Epithelial cell of proximal tubule (primary cell): ENCODE measurements around the gene HSD17B8. TPM values are rescaled to one million over a fixed set of nuclear protein-coding genes. Genes with fewer than 3 reads are reported as not detected.

Experiments used
- DNase-seq: peaks from one replicate; pipeline ENCODE4 v3.0.0-alpha.2; 2011; ENCODE audit warnings: low read depth
- H3K4me3 ChIP-seq: 2 replicates; pipeline ENCODE4 v1.5.1; 2011; ENCODE audit warnings: low read depth, mild to moderate bottlenecking, low read length
- total RNA-seq: library from RNA; depleted of rRNA; stranded (reverse); fragments of >200 nt; gene quantifications from 2 replicates; pipeline ENCODE4 v1.2.3, GENCODE V29; 2015
- TF ChIP-seq, protein P1 (sequence below): conservative IDR thresholded peaks from 2 replicates; pipeline ENCODE4 v1.5.1; 2012; ENCODE audit warnings: low read depth, mild to moderate bottlenecking, low read length

The HSD17B8 gene
- total RNA-seq, 1 donor from 2014 or later = 16.3 TPM

DNA sequence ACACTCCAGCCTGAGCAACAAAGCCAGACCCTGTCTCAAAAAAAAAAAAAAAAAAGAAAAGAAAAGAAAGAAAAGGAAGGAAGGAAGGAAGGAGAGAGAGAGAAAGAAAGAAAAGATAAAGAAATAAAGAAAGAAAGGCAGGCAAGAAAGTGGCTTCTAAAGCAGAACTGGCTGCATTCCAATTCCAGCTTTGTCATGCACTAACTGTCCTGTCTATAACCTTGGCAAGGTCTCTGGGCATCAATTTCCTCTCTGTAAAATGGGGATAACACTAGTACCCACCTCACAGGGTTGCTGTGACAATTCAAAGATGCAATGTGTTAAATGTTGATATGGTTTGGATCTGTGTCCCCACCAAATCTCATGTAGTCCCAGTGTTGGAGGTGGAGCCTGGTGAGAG is 31.9 kb downstream of the HSD17B8 start:
- TF ChIP-seq, protein P1, sequence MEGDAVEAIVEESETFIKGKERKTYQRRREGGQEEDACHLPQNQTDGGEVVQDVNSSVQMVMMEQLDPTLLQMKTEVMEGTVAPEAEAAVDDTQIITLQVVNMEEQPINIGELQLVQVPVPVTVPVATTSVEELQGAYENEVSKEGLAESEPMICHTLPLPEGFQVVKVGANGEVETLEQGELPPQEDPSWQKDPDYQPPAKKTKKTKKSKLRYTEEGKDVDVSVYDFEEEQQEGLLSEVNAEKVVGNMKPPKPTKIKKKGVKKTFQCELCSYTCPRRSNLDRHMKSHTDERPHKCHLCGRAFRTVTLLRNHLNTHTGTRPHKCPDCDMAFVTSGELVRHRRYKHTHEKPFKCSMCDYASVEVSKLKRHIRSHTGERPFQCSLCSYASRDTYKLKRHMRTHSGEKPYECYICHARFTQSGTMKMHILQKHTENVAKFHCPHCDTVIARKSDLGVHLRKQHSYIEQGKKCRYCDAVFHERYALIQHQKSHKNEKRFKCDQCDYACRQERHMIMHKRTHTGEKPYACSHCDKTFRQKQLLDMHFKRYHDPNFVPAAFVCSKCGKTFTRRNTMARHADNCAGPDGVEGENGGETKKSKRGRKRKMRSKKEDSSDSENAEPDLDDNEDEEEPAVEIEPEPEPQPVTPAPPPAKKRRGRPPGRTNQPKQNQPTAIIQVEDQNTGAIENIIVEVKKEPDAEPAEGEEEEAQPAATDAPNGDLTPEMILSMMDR = no peak
- no peak for DNase-seq
- H3K4me3 ChIP-seq = no peak overlapping the region

DNA sequence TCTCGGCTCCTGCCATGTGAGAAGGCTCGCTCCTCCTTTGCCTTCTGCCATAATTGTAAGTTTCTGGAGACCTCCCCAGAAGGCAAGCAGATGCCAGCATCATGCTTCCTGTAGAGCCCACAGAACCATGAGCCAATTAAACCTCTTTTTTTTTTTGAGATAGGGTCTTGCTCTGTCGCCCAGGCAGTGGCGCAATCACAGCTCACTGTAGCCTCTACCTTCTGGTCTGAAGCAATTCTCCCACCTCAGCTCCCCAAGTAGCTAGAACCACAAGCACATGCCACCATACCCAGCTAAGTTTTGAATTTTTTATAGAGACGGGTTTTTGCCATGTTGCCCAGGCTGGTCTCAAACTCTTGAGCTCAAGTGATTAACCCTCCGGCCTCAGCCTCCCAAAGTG is 32.4 kb downstream of the HSD17B8 start:
- TF ChIP-seq, protein P1 = no peak
- H3K4me3 ChIP-seq = no peak overlapping the region
- DNase-seq = no peak

DNA sequence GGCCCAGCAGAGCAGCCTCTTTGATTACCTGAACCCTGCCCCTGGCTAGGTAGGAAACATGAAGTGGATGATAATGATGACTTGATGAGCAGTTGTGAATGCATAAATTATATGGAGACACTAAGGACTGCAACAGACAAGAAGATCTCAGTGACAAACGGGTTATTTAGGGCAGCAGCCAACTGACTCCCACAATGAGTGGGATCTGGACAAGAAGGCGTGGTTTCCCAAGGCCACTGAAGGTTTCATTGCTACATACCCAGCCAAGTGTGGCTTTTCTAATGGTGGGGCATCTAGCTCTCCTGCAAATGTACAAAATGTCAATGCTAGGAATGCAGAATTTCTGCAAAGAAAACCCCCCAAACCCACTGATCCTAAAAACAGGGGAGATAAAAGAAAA is 33.3 kb downstream of the HSD17B8 start:
- TF ChIP-seq, protein P1 = no peak
- no peak overlapping the region for H3K4me3 ChIP-seq
- no peak for DNase-seq

DNA sequence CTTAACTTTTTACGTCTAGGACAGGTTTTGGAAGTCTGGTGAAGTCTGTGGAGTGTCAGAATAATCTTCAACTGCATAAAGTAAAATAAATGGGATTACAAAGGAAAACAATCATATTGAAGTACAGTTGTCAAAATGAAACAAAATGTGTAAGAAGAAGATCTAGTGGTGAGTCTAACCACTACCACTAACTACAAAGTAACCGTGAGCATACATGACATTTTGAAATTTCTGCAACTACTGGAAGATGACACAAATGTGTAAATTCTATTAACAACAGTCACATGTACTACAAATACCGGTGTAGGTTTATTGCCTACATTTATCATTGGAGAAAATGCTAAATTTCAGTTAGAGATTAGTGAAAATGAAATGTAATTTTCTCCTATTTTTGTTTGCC is 37.5 kb downstream of the HSD17B8 start:
- no peak for DNase-seq
- TF ChIP-seq, protein P1 = no peak
- no peak overlapping the region for H3K4me3 ChIP-seq

DNA sequence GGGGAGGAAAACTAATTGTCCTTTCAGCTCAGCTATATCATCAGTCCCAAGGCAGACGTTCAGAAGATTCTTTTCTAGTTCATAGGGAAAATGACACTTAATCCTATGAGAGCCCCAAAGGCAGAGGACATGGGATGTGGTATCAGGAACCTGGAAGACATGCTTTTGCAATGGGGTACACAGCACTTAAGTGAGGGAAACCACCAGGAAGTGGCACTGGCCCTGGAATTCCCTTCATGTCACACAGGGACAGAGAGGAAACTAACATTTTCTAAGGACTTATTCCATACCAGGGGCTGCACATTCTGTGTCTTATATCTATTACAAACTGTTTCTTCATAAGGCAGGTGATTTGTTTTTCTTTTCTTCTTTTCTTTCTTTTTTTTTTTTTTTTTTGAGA is 39.0 kb downstream of the HSD17B8 start:
- DNase-seq = no peak
- TF ChIP-seq, protein P1 = no peak
- H3K4me3 ChIP-seq = no peak overlapping the region

DNA sequence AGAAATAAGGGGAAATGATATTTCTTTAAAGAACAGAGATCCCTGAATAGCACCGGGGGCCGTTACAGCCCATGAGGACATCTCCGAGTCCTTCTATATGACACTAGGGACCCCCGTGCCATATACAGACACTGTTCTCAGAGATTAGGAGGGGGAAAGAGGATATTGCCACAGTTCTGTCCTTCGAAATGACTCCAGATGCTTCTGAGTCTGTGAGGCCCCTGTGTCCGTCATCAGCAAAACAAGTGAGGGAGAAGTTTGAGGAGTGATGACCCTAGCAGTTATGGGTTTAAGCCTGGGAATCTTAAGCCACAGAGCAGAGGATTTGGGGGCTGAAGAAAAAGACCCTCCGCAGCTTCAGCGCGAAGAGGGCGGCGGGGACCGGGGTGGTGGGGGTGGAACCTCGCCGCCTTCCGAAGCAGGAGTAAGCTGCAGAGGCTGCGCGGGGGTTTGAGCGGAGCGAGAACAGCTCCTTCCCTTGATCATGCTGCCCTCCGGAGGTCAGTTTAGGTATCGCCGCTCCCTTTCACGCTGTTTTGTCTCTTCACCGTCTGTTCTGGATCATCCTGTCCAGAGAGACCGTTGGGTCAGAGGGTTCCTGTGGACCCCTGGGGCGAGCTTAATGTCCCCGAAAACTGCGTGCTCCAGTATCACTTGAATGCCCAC is 43.7 kb downstream of the HSD17B8 start:
- TF ChIP-seq, protein P1 = peak; percentile 88
- DNase-seq = no peak
- peak overlapping the region; percentile 46 for H3K4me3 ChIP-seq

DNA sequence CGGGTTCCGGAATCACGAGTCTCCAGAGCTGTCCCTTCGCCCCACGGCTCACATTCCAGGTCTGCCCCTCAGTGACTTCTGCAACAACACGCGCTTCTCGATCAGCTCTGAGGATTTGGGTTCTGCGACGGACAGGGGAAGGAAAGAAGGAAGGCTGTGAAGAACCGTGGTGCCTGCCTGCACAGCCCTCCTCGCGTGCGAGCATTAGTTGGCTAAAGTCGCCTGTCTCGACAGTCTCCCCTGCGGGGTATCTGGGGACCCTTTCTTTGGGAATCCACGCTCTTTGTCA is 44.1 kb downstream of the HSD17B8 start:
- H3K4me3 ChIP-seq = peak overlapping the region; percentile 46
- DNase-seq = no peak
- TF ChIP-seq, protein P1 = no peak
